ENCODE results near the gene MED26.
"Not testable (repeated sequence)": the region's sequence is repeated elsewhere in the genome, so short reads cannot be mapped to it uniquely, and the experiment has no call there.

MED26 gene

GRCh38 chr19:16575861-16576689 lies 51.9 kb downstream of the MED26 start:
- no peak for DNase-seq (ENCODE audit: low read depth in 2 of 2)

GRCh38 chr19:16575282-16575681 lies 52.7 kb downstream of the MED26 start:
- DNase-seq (ENCODE audit: low read depth in 2 of 2): no peak

- DNase-seq (ENCODE audit: low read depth in 2 of 2): no peak
Observed at GRCh38 chr19:16573925-16574324, 54.1 kb downstream of the MED26 start.

GRCh38 chr19:16573296-16573695 lies 54.7 kb downstream of the MED26 start:
- DNase-seq (ENCODE audit: low read depth in 2 of 2): no peak

- DNase-seq (ENCODE audit: low read depth in 2 of 2): peak; percentile 80 to 87
Observed at GRCh38 chr19:16572332-16573211, 55.4 kb downstream of the MED26 start, which contains the start of gene SLC35E1. Gene SLC35E1, minus strand, starts transcription at chr19:16572415. Its CDS starts 51 bp downstream, at chr19:16572364.

GRCh38 chr19:16571822-16572331 lies 56.1 kb downstream of the MED26 start:
- DNase-seq (ENCODE audit: low read depth in 2 of 2): no peak

- DNase-seq (ENCODE audit: low read depth in 2 of 2): no peak
Observed at GRCh38 chr19:16571283-16571682, 56.7 kb downstream of the MED26 start.

- no peak for DNase-seq (ENCODE audit: low read depth in 2 of 2)
Observed at GRCh38 chr19:16569609-16570320, 58.2 kb downstream of the MED26 start.

- no peak for DNase-seq (ENCODE audit: low read depth in 2 of 2)
Observed at GRCh38 chr19:16566702-16567101, 61.3 kb downstream of the MED26 start.

GRCh38 chr19:16566161-16566560 lies 61.8 kb downstream of the MED26 start:
- peak in 1 of 2 donors; percentile 52 for DNase-seq (ENCODE audit: low read depth in 2 of 2)

GRCh38 chr19:16564842-16565241 lies 63.2 kb downstream of the MED26 start:
- no peak for DNase-seq (ENCODE audit: low read depth in 2 of 2)

GRCh38 chr19:16562608-16563025 lies 65.4 kb downstream of the MED26 start:
- DNase-seq (ENCODE audit: low read depth in 2 of 2): no peak

GRCh38 chr19:16561382-16561781 lies 66.6 kb downstream of the MED26 start:
- no peak for DNase-seq (ENCODE audit: low read depth in 2 of 2)

- DNase-seq (ENCODE audit: low read depth in 2 of 2): no peak
Observed at GRCh38 chr19:16559780-16560276, 68.2 kb downstream of the MED26 start.

- DNase-seq (ENCODE audit: low read depth in 2 of 2): no peak
Observed at GRCh38 chr19:16554776-16555175, 73.2 kb downstream of the MED26 start.

GRCh38 chr19:16551902-16552301 lies 76.1 kb downstream of the MED26 start:
- DNase-seq (ENCODE audit: low read depth in 2 of 2): not testable (repeated sequence)

- no peak for DNase-seq (ENCODE audit: low read depth in 2 of 2)
Observed at GRCh38 chr19:16548956-16549355, 79.0 kb downstream of the MED26 start.

GRCh38 chr19:16544473-16545231 lies 83.4 kb downstream of the MED26 start:
- DNase-seq (ENCODE audit: low read depth in 2 of 2): no peak

GRCh38 chr19:16543734-16544133 lies 84.3 kb downstream of the MED26 start:
- DNase-seq (ENCODE audit: low read depth in 2 of 2): not testable (repeated sequence)

- DNase-seq (ENCODE audit: low read depth in 2 of 2): no peak
Observed at GRCh38 chr19:16542910-16543472, 85.0 kb downstream of the MED26 start.
